Measurements from ENCODE around the gene RBBP8NL. TPM values are rescaled to one million over a fixed set of nuclear protein-coding genes. Genes with fewer than 3 reads are reported as not detected.

The RBBP8NL gene, protein sequence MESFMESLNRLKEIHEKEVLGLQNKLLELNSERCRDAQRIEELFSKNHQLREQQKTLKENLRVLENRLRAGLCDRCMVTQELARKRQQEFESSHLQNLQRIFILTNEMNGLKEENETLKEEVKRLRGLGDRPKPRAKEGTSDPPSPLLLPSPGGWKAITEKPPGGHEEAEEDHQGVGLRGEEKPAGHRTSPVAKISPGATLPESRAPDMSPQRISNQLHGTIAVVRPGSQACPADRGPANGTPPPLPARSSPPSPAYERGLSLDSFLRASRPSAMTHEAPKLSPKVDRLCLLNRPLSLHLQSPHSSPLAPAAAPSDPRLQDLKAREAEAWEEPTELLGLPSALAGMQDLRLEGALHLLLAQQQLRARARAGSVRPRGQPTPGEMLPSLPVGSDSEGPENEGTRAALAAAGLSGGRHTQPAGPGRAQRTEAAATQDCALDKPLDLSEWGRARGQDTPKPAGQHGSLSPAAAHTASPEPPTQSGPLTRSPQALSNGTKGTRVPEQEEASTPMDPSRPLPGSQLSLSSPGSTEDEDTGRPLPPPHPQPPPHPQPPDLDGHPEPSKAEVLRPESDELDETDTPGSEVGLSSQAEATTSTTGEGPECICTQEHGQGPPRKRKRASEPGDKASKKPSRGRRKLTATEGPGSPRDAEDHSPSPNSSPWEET
- polyA plus RNA-seq (ENCODE audit: insufficient read length in 12 of 12), result 1 to 10 TPM in 1 of 12 donors, under 1 TPM in 2, not detected in 9; 0.20 to 2.8 (median 0.68) TPM
- long read RNA-seq, donor 1, partial matches to known transcripts, result 0 of 1 reads
- long read RNA-seq, donor 1, other reads (novel, unspliced or antisense), result 0 of 1 reads
- long read RNA-seq, donor 2, result 0 reads
- long read RNA-seq, donor 3, result 0 reads
- long read RNA-seq, donor 4, result 0 reads
- long read RNA-seq, donor 5, result 0 reads
- long read RNA-seq, donor 6, result 0 reads
- long read RNA-seq, donor 7, result 0 reads
- long read RNA-seq, donor 8, result 0 reads
- long read RNA-seq, donor 9, result 0 reads
- long read RNA-seq, donor 10, result 0 reads
- long read RNA-seq, donor 11, result 0 reads

DNA sequence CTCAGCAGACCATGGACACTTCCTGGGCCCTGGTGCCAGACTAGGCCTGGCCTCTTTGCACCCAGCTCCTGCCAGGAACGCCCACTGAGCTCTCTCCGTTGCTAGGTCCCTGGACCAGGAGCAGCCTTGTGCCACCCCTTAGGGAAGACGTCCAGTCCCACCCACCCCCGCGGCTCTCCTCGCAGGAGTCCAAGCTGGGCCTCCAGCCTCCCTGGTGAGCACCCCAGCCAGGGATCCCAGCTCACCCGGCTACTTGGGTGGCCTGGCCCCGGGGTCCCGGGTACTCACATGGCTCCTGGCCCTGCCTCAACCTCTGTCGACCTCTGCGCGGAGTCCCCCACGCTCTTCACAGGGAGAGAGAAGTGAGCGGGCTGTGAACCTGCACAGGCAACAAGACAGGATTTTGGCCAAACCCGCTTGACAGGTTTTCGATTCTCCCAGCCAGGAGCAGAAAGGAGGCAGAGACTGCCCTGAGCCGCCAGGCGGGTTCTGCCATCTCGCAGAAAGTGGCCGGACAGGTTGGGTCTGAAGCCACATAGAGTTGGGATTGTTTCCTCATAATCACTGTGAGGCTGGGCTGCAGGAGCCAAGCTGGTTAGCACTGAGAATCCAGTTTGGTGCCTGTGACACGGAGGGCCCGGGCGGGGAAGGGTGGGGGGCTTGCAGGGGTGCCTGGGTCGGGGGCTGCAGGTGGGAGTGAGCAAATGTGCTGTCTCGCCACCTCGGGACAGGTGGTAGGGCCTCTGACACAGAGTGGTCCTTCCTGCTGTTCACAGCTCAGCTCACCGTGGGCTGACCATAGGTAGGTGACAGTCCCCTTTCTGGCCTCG lies at the start of gene RBBP8NL:
TSS of gene RBBP8NL (minus strand) at position 368 of the 830 bp plus-strand sequence. CDS start 7,892 bp downstream, outside the sequence.
- no peak for DNase-seq

DNA sequence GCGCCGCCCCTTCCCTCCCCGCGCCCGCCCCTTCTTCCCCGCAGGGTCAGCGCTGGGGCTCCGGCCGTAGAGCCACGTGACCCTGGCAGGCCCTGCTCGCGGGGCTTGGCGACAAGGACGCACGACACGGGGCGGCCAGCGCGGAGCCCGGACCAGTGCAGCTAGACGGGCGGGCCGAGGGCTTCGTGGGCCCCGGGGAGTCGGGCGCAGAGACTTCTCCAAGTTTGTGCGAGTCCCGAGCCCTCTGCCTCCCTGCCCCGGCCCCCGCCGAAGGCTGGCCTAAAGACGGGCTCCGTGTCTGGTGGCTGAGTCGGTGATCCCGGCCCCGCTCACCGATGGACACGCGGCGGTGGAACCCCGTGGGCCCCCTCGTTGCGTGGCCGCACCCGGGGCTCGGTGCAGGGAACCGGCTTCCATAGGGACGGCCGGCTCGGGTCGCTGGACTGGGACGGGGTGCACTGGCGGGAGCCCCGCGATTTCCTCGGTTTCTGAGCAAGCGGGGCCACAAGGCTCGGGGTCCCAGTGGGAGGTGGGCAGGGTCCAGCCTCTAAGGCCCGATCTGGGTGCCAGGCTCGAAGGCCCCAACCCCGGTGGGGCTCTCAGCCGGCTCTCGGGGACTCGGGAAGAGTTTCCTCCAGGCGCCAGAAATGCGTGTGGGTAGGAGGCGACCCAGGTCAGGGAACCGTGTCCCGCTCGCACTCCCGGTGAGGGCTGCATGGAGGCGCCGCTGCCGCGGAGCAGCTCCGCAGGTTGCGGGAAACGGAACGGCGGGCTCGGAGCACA lies 48.9 kb upstream of the RBBP8NL start:
- no peak for DNase-seq

DNA sequence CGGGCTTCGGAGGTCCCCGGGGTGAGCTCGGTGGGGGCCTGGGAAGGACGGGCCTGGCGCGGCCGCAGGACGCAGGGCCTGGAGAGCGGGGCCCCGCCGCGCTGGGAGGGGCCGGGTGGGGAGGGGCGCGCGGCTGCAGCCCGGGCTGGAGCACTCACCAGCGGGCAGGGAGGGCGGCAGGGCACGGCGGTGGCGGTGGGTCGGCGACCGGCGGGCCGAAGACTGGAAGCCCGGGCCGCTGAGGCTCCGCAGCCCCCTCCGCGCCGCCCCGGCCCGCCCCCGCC lies 48.4 kb upstream of the RBBP8NL start, which contains the start of gene GATA5:
TSS of gene GATA5 (minus strand) at position 224 of the 284 bp plus-strand sequence. CDS start 474 bp downstream, outside the sequence.
- DNase-seq, result no peak

DNA sequence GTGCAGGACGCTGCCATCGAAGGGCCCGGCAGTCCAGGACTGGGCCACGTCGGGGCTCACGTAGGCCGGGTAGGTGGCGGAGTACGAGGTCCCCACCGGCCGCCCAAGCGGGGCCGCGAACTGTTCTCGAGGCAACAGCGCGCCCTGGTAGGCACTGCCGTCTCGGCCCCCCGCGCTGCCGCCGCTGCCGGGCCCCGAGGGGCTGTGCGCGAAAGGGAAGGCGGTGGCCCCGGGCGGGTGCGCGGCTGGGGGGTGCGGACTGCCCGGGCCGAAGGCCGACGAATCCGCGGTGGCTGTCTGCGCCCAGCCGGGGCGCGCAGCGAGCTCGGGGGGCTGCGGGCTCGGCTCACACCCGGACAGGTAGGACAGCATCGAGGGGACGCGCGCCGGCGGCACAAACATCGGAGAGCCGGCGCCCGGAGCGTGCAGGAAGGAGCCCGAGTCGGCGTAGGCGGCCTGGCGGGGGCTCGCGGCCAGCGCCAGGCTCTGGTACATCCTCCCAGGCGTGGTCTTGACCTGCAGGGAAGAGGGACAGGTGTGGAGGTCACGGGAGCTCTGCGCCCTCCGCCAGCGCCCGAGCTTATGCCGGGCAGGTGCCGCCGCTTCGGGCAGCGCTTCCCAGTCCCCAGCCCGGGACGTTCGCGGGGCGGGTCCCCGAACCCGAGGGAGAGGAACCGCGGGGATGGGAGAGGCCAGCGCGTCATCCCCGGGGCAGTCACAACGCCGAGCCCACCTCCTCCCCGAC lies 47.9 kb upstream of the RBBP8NL start:
- no peak for DNase-seq

DNA sequence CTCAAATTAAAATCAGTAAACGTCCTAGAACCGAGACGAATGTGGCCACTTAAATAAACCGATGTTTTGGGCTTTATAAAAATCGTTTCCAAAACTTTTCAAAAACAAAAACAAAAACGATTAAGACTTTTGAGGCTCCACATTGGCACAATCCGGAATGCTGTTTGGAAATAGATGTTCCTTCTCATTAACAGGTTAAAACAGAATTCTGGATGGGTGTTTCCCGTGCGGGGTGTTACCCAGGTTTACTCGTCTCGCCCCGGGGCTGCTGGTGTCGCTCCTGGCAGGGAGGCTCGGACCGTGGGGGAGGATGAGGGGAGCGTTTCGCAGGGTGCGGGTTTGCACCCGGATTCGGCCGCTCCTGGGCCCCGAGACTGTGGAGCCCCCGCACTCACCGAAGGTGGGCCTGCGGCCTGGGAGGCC lies 47.3 kb upstream of the RBBP8NL start:
- DNase-seq, result no peak

DNA sequence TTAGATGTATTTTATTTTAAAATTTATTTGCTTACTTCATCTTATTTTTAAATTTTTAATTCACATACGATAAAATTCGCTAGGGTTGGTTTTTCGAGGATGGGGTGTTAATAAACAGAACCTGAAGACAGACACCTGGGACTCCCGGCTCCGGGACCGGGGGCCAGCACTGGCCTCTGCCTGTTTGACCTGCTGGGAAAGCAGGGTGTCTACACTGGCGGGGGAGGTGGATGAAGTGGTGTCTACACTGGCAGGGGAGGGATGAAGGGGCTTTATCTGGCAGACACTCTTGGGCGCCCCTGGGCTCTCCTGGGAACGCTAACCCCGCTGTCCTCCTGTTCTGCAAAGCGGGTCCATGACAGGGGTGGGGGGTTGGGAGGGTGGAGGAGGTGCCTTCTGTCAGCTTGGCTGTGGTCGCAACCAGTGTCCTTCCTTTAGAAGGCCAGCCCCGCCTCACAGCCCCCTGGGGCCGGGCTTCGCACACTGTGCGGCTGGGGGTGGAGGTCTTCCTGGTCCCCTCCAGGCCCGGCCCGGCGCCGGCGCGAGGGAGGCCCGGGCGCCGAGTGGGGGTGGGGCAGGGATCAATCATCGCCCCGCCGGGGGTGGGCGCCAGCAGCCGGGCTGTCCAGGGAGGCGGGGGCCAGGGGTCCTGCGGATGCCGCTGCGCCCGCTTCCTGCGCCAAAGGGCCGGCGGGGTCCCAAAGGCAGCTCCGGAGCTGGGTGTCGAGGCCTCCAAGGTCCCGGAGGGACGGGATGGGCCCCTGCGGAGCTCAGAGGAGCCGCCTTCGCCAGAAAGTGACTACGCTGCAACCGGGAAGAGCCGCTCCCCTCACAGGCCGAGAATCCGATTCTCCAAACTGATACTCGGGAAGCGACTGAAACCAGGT lies 46.6 kb upstream of the RBBP8NL start:
- no peak for DNase-seq

DNA sequence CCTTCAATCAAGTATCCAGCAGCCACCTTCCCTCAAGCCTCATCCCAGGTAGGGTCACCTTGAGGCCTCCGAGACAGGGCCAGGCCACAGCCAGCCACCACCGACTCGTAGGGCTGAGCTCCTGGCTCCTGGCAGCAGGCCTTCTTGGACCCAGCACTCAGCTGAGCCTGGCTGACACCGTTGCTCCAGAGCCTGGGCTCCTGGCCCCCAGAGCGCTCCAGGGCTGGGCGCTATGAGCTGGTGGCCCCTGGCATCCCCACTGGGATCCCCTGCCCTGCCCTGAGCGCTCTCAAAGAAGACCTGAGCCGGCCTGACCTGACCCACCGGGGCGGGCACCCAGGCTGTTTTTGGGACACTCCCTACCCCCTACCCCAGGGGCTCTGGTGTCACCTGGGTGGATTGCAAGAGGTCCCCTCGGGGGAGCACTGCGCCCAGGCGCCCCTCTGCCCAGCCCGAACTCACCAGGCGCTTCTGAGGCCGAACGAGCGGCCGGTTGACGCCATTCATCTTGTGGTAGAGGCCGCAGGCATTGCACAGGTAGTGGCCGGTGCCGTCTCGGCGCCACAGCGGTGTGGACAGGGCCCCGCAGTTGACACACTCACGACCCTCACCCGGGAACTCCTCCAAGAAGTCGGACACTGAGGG lies 45.7 kb upstream of the RBBP8NL start:
- DNase-seq, result no peak

DNA sequence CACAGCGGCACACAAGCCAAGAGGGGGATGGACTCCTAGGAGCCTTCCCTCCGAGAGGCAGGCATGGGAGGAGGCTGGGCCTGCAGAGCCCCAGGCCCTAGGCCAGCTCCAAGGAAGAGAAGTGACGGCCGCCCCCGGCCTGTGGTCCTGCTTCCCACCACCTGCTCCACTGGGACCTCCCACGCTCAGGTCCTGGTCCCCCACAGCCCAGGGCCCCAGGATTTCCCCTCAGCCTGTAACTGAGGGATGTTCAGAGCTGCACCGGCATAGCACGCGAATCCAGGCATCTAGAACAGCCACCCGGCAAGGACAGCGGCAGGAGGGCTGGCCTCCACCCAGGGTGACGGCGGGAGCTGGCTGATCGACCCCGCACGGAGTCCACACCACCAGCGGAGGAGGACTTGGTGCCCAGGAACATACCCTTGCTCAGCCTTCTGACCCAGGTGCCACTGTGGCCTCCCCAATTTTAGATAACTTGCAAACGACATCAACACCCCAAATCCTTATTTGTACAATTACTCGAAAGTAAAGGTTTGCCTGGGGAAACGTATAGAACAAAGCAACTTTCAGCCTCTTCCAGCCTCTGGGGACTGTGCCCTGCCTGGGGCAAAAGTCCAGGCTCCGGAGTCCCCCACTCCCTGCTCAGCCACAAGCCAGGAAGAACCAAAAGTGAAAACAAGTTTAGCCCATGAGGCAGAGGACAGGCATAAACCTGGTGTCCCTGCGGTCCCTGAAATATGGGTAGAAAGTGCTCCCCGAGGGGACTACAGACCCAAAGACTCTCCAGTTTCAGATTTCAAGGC lies 45.0 kb upstream of the RBBP8NL start:
- no peak for DNase-seq

DNA sequence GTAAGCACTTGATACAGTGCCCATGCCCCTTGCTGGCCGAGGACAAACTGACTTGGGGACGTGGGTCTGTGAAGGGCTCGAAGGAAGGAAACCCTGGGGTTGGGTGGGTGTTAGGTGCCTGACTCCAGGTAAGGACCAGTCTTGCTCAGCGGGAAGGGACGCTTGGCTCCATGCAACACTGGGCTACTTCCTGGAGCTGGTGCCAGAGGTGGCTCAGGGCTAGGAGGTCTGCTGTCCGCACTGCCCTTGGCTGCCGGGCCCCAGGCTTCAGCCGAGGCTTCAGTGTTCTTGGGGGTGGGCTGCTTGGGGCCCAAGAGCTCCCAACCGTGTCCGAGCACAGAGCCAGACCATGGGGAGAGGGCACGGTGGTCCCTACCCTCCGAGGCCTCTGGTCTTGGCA lies 43.1 kb upstream of the RBBP8NL start:
- no peak for DNase-seq

DNA sequence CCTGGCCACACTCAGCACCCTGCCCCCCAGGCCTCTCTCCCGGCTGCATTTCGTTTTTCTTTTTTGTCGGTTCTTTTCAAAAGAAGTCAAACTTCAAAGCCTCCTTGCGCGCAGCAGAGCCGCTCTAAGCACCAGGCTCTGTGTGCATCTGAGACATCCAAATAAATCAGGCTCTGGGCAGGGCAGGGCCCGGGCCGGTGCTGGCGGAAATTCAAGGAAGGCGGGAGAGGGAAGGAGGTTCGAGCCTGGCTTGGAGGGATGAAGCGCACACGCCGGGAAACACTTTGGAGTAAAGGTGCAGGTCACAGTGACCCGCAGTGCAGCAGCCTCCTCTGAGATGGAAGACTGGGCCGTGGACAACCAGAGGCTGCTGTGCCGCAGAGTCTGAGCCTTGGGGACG lies 42.7 kb upstream of the RBBP8NL start:
- DNase-seq, result no peak

DNA sequence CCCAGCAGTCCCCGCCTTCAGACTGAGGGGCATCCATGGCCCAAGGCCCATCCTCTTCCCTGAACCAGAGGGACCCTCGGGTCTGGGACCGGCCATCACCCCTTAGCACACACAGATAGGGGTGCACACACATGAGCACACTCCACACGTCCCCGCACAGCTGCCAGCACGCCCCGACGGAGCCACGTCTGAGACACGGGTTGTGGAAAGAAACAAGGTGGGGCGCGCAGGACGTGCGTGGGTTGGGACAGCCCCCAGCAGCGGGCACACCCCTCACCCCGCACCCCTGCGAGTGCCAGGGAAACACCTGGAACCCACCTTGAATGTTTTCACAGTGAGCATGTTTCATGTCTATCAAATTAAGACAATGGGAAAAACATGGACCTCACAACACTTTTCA lies 42.0 kb upstream of the RBBP8NL start:
- no peak for DNase-seq

DNA sequence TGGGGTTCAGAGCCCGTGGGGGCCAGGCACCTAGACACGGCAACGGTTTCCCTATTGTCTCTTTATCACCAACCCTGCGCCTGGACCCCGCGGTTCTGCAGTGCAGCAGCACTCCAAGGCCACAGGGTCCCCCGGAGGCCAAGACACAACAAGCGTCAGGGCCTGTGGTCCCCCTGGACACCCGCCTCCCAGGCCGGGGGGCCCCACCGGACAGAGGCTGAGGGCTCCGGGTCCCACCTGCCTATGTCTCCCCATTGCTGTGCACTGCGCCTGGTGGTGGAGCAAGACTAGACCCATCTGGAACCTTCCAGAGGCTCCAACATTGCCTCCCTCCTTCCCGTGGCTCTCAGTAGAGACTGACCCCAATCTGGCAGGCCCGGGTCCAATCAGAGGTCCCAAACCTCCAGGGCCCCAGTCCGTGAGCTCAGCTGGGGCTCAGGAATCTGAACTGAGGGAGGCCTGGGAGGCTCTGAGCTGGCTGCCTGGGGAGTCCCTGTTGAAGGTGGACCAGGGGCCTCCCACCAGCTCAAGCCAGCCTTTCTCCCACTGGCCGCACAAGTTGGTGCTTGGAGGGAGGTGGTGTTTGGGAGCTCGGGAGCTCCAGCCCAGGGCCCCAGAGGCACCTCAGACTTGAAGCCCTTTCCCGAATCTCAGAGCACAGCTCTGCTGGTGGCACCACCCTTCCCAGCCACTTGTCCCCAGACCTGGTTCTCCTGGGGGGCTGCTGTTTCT lies 39.6 kb upstream of the RBBP8NL start:
- no peak for DNase-seq

DNA sequence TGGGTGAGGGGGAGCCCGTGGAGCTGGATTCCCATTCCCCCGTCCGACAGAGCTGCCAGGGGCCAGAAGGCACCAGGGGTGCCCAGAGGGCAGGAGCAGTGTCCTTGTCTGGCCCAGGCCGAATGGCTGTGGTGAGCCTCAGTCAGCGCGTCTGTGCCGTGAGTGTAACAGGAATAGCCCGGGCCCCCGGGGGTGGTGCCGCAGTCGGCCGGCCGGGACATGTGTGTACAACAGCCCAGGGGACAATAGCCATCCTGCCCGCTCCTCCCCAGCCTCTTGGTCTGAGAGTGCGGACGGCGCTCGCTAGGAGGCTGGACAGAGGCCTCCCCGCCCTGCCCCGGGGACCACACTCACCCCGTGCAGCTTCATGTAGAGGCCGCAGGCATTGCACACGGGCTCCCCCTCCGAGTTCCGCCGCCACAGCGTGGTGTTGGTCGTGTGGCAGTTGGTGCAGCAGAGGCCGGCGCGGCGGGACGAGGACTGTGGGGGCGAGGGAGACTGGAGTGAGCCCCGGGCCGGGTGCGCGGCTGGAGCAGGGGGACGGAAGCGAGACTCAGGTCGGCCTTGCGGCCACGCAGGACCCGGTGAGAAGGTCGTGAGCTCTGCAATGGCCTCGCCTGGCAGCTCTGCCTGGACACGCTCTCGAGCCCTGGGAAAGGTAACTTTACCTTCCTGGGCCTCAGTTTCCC lies 38.9 kb upstream of the RBBP8NL start:
- no peak for DNase-seq

DNA sequence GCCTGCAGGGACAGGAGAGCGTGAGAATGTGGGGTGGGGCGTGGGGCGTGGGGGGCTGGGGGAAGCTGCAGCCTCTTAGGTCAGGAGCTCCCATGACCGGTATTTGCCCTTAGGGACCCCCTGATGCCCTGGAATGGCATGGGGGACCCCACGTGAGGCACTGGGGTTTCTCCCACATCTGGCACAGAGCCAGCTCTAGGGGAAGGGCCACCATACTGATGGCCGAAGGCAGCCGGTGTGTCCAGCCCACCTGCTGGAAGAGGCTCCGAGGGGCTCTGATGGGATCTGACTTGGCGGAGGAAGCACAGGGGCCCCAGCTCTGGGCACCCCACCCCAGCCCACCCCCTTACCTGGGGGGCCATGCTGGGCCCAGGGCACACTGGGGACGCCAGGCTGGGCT lies 37.7 kb upstream of the RBBP8NL start:
- DNase-seq, result no peak

DNA sequence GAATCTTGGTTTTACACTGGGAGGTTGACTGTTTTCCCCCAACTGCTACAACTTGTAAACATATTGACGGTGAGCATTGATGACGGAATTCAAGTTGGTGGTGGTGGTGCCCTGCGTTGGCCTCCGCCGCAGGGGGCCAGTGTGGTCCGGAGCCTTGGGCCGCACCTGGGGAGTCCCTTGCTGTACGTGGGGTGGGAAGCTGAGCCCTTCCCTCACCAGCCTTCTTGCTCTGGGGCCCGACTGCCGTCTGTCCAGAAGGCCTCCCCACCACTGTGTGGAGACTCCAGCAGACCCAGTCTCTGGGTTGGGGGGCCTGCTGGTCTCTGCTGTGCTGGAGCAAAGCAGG lies 37.1 kb upstream of the RBBP8NL start:
- no peak for DNase-seq

DNA sequence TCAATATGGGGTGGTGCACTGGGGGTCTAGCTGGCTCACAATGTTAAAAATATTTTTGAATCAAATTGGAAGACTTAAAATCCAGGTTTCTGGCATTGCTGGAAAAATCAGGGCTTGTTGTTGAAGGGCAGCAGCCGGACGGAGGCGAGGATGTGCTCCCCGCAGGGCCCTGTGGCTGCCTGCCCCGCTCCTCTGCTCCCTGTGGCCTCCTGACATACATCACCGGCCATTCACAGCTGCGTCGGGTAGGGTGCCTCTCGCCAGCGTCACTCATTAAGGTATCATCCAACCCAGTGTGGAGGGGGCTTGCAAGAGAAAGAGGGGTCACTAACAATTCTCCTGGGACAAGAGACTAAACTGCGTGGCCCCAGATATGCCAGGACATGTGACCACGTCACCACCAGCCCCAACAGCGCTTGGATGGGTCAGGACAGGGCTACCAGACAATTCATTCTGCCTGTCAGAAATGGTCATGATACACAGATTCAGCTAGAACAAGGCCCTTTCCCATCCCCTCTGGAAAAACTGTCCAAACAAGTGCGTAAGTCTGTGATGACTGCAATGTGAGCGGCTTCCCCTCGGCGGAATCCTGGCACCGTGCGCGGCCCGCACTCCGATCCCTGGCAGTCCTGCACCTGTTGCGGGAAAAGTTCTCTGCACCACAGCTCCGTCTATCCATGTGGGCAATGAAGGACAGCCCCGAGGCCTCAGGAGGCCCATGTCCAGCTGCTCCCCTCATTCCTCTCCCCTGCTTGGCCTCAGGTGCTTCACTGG lies 36.5 kb upstream of the RBBP8NL start:
- no peak for DNase-seq
